ENCODE measurements around the gene SLC1A2.
A peak's percentile ranks its signal among the peaks of the same experiment; 100 is the strongest.

SLC1A2 gene

DNA sequence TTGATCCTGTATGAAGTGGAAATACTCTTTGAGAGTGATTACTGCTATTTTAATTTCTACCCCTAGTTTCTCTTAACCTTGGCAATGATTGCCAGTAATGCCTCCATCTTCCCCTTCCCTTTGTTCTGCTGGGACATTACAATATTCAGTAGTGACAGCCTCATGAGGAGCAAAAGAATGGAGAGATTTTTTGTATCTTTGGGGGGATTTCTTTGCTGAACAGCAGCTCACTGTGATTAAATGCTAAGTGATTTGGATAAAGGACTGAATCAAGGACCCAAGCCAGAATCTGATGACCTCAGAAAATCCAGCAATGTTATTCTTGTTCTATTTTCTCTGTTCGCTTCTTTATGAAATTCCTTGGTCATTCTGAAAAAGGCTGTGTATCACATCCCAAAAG lies 7.0 kb upstream of the SLC1A2 start:
- no peak overlapping the region for H2AK5ac ChIP-seq (ENCODE audit: low read length)
- DNase-seq, result no peak
- no peak overlapping the region for H3K27ac ChIP-seq (ENCODE audit: low read depth, low read length)
- no peak overlapping the region for H3K9ac ChIP-seq (ENCODE audit: low read length)
- H2AFZ ChIP-seq (ENCODE audit: insufficient read depth, low read length, poor library complexity), result no peak overlapping the region
- no peak overlapping the region for H3K4me3 ChIP-seq (ENCODE audit: low read depth, low read length)
- no peak overlapping the region for H2BK12ac ChIP-seq (ENCODE audit: low read length)
- H2BK5ac ChIP-seq (ENCODE audit: low read depth, low read length, poor library complexity), result no peak overlapping the region
- H3K14ac ChIP-seq (ENCODE audit: low read length), result no peak overlapping the region
- no peak overlapping the region for H4K12ac ChIP-seq (ENCODE audit: low read depth, low read length)
- H4K8ac ChIP-seq (ENCODE audit: low read depth, low read length), result no peak overlapping the region
- no peak overlapping the region for H4K91ac ChIP-seq (ENCODE audit: low read depth, low read length)
- H3K4ac ChIP-seq (ENCODE audit: low read depth, low read length), result no peak overlapping the region
- no peaks in the 10 kb centered on the region for H3K4me1 ChIP-seq (ENCODE audit: control insufficient read depth in 1 of 2, insufficient read depth in 2 of 2, low read length in 2 of 2)
- no peak overlapping the region for H2BK120ac ChIP-seq (ENCODE audit: insufficient read depth, low read length, poor library complexity)
- no peaks in the 10 kb centered on the region for H3K36me3 ChIP-seq (ENCODE audit: control insufficient read depth in 1 of 2, insufficient read depth in 2 of 2, low read length in 2 of 2)
- peaks cover 9% of the 10 kb centered on the region for H3K27me3 ChIP-seq (ENCODE audit: insufficient read depth, low read length)
- H3K23ac ChIP-seq (ENCODE audit: low read length), result no peak overlapping the region
- no peaks in the 10 kb centered on the region for H3K79me1 ChIP-seq (ENCODE audit: low read length)
- H3K18ac ChIP-seq (ENCODE audit: low read length), result no peak overlapping the region
- no peaks in the 10 kb centered on the region for H3K9me3 ChIP-seq (ENCODE audit: insufficient read depth, low read depth, low read length)
- no peak overlapping the region for H3K4me2 ChIP-seq (ENCODE audit: low read length)
- WGBS (ENCODE audit: extremely low coverage, insufficient coverage, insufficient read length), result no CpG with 5 or more reads among the region's 1 CpG
- no peaks in the 10 kb centered on the region for H3K79me2 ChIP-seq (ENCODE audit: control insufficient read depth, insufficient read depth, low read length, poor library complexity)

DNA sequence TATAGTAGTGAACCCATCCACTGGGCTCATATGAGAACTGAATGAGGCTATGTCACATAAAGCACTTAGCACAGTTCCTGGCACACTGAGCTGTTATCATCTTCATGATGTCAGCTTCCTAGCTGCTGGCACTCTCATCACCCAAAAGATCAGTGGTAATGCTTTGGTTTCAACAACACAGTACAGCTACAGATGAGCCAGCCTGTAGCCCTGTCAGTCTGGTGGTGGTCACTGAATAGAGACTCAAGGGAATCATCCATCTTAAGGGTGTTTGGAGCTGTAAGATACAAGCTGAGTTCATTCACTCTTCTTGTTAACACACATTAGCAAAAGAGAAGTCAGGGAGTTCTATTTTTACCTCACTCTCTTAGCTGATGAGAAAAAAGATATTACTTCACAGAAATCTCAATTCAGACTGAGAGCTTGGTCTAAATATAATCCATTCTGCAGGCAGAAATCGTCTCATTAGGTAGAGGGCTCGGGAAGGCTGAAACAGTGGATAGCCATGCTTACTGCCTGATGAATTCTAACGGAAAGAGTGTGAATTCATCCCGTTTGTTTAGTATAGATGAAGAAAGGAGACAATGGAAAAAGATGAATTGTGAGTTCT lies 6.3 kb upstream of the SLC1A2 start:
- H3K27me3 ChIP-seq (ENCODE audit: insufficient read depth, low read length), result peaks cover 11% of the 10 kb centered on the region
- H2BK12ac ChIP-seq (ENCODE audit: low read length), result no peak overlapping the region
- H4K91ac ChIP-seq (ENCODE audit: low read depth, low read length), result no peak overlapping the region
- H3K14ac ChIP-seq (ENCODE audit: low read length), result no peak overlapping the region
- no peaks in the 10 kb centered on the region for H3K9me3 ChIP-seq (ENCODE audit: insufficient read depth, low read depth, low read length)
- no peak overlapping the region for H3K4ac ChIP-seq (ENCODE audit: low read depth, low read length)
- WGBS (ENCODE audit: extremely low coverage, insufficient coverage, insufficient read length), result no CpG with 5 or more reads among the region's 4 CpGs
- no peak overlapping the region for H3K4me3 ChIP-seq (ENCODE audit: low read depth, low read length)
- H3K27ac ChIP-seq (ENCODE audit: low read depth, low read length), result no peak overlapping the region
- H2BK120ac ChIP-seq (ENCODE audit: insufficient read depth, low read length, poor library complexity), result no peak overlapping the region
- H2AFZ ChIP-seq (ENCODE audit: insufficient read depth, low read length, poor library complexity), result no peak overlapping the region
- H3K18ac ChIP-seq (ENCODE audit: low read length), result no peak overlapping the region
- no peaks in the 10 kb centered on the region for H3K36me3 ChIP-seq (ENCODE audit: control insufficient read depth in 1 of 2, insufficient read depth in 2 of 2, low read length in 2 of 2)
- H3K23ac ChIP-seq (ENCODE audit: low read length), result no peak overlapping the region
- H3K79me1 ChIP-seq (ENCODE audit: low read length), result no peaks in the 10 kb centered on the region
- H2AK5ac ChIP-seq (ENCODE audit: low read length), result no peak overlapping the region
- no peak overlapping the region for H4K8ac ChIP-seq (ENCODE audit: low read depth, low read length)
- DNase-seq, result no peak
- H4K12ac ChIP-seq (ENCODE audit: low read depth, low read length), result no peak overlapping the region
- no peak overlapping the region for H2BK5ac ChIP-seq (ENCODE audit: low read depth, low read length, poor library complexity)
- H3K9ac ChIP-seq (ENCODE audit: low read length), result no peak overlapping the region
- no peaks in the 10 kb centered on the region for H3K4me1 ChIP-seq (ENCODE audit: control insufficient read depth in 1 of 2, insufficient read depth in 2 of 2, low read length in 2 of 2)
- H3K79me2 ChIP-seq (ENCODE audit: control insufficient read depth, insufficient read depth, low read length, poor library complexity), result no peaks in the 10 kb centered on the region
- H3K4me2 ChIP-seq (ENCODE audit: low read length), result no peak overlapping the region

DNA sequence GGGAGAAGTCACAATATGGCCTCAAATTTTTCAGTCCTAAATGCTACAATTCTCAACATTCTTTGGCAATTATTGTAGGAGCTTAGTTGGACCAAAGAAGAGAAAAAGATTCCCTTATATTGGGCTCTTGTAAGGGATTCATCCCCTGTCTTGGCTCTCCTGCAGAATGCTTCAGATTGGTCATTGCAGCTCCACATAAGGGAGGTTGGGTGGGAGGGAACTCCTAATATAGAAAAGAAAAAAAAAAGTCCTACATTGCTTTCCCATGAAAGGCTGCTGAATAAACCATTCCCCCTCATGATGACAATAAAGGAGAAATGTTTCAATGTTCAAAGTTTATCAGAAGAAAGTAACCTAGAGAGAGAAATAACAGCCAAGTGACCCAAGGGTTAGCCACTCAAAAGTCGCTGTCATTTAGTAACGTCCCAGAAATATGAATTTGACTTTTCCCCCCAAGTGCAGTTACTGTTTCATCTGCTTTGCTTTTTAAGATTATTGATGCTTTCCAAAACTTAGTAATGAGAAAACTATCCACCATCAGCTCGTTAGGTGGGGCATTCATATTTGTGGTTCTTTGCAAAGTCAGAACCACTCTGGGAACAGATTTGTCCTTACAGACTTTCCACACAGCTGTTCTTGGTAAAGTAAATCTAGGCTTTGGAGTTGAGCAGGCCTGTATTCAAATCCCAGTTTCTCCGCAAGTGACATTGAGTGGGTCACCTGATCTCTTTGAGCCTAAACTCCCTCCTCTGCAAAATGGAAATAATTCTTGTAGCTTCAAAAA lies 5.0 kb upstream of the SLC1A2 start:
- H3K79me1 ChIP-seq (ENCODE audit: low read length), result no peaks in the 10 kb centered on the region
- no peak overlapping the region for H2AFZ ChIP-seq (ENCODE audit: insufficient read depth, low read length, poor library complexity)
- H3K4ac ChIP-seq (ENCODE audit: low read depth, low read length), result no peak overlapping the region
- H3K79me2 ChIP-seq (ENCODE audit: control insufficient read depth, insufficient read depth, low read length, poor library complexity), result no peaks in the 10 kb centered on the region
- H3K18ac ChIP-seq (ENCODE audit: low read length), result no peak overlapping the region
- no CpG with 5 or more reads among the region's 4 CpGs for WGBS (ENCODE audit: extremely low coverage, insufficient coverage, insufficient read length)
- no peak overlapping the region for H3K4me3 ChIP-seq (ENCODE audit: low read depth, low read length)
- no peaks in the 10 kb centered on the region for H3K36me3 ChIP-seq (ENCODE audit: control insufficient read depth in 1 of 2, insufficient read depth in 2 of 2, low read length in 2 of 2)
- H3K9ac ChIP-seq (ENCODE audit: low read length), result no peak overlapping the region
- peaks cover 3 to 10% of the 10 kb centered on the region in 2 experiments for H3K4me1 ChIP-seq (ENCODE audit: control insufficient read depth in 1 of 2, insufficient read depth in 2 of 2, low read length in 2 of 2)
- no peak overlapping the region for H2AK5ac ChIP-seq (ENCODE audit: low read length)
- H4K12ac ChIP-seq (ENCODE audit: low read depth, low read length), result no peak overlapping the region
- no peak overlapping the region for H2BK5ac ChIP-seq (ENCODE audit: low read depth, low read length, poor library complexity)
- no peak overlapping the region for H3K4me2 ChIP-seq (ENCODE audit: low read length)
- peaks cover 2% of the 10 kb centered on the region for H3K9me3 ChIP-seq (ENCODE audit: insufficient read depth, low read depth, low read length)
- no peak overlapping the region for H2BK12ac ChIP-seq (ENCODE audit: low read length)
- H3K14ac ChIP-seq (ENCODE audit: low read length), result no peak overlapping the region
- H3K23ac ChIP-seq (ENCODE audit: low read length), result no peak overlapping the region
- no peak overlapping the region for H4K91ac ChIP-seq (ENCODE audit: low read depth, low read length)
- no peak for DNase-seq
- H3K27me3 ChIP-seq (ENCODE audit: insufficient read depth, low read length), result peaks cover 24% of the 10 kb centered on the region
- no peak overlapping the region for H2BK120ac ChIP-seq (ENCODE audit: insufficient read depth, low read length, poor library complexity)
- H4K8ac ChIP-seq (ENCODE audit: low read depth, low read length), result no peak overlapping the region
- no peak overlapping the region for H3K27ac ChIP-seq (ENCODE audit: low read depth, low read length)

DNA sequence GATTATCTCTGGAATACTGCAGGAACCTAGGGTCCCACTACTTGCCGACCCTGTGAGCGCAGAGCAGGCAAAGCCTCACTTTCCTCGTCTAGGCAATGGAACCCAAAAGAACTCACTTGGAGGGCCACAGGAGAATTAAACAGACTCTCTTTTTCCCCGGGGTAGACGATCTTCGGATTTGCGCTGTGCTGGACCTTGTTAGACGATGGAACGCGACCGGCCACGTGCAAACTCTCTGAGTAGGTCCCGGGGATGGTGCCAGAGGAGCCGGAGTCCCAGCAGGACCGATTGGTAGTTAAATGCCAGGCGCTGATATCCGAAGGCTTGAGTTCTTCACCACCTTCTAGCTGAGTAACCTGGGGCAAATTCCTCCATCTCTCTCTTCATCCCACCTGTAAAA lies 1.0 kb upstream of the SLC1A2 start:
- Histone ChIP-seq H3K18ac (ENCODE audit: low read length) (no peak overlapping the region), H2AFZ (ENCODE audit: insufficient read depth, low read length, poor library complexity) (no peak overlapping the region), H3K4me2 (ENCODE audit: low read length) (peak overlapping the region; percentile 93), H2BK12ac (ENCODE audit: low read length) (no peak overlapping the region), H4K8ac (ENCODE audit: low read depth, low read length) (no peak overlapping the region), H4K12ac (ENCODE audit: low read depth, low read length) (no peak overlapping the region), H3K79me2 (ENCODE audit: control insufficient read depth, insufficient read depth, low read length, poor library complexity) (no peaks in the 10 kb centered on the region), H3K23ac (ENCODE audit: low read length) (no peak overlapping the region), H2AK5ac (ENCODE audit: low read length) (no peak overlapping the region), H2BK120ac (ENCODE audit: insufficient read depth, low read length, poor library complexity) (no peak overlapping the region), H3K27ac (ENCODE audit: low read depth, low read length) (no peak overlapping the region), H3K4me3 (ENCODE audit: low read depth, low read length) (no peak overlapping the region), H3K9me3 (ENCODE audit: insufficient read depth, low read depth, low read length) (peaks cover 2% of the 10 kb centered on the region), H3K36me3 (ENCODE audit: control insufficient read depth in 1 of 2, insufficient read depth in 2 of 2, low read length in 2 of 2) (no peaks in the 10 kb centered on the region), H3K9ac (ENCODE audit: low read length) (no peak overlapping the region), H3K4ac (ENCODE audit: low read depth, low read length) (no peak overlapping the region), H2BK5ac (ENCODE audit: low read depth, low read length, poor library complexity) (no peak overlapping the region), H3K14ac (ENCODE audit: low read length) (no peak overlapping the region), H3K27me3 (ENCODE audit: insufficient read depth, low read length) (peaks cover 48% of the 10 kb centered on the region), H4K91ac (ENCODE audit: low read depth, low read length) (no peak overlapping the region), H3K79me1 (ENCODE audit: low read length) (no peaks in the 10 kb centered on the region), H3K4me1 (ENCODE audit: control insufficient read depth in 1 of 2, insufficient read depth in 2 of 2, low read length in 2 of 2) (peaks cover 13 to 15% of the 10 kb centered on the region in 2 experiments)
- no CpG with 5 or more reads among the region's 17 CpGs for WGBS (ENCODE audit: extremely low coverage, insufficient coverage, insufficient read length)
- DNase-seq, result no peak

All from trophoblast cell (in vitro differentiated cells and primary cell).